Parietal lobe (tissue), 1 donor: ENCODE measurements around the gene SPACA5. TPM values are rescaled to one million over a fixed set of nuclear protein-coding genes. Genes with fewer than 3 reads are reported as not detected.

Experiments
- total RNA-seq: library from RNA; depleted of rRNA; stranded (reverse); fragments of >200 nt; gene quantifications from one replicate; pipeline ENCODE4 v1.2.3, GENCODE V29; 2014

Gene SPACA5
- not detected for total RNA-seq

DNA sequence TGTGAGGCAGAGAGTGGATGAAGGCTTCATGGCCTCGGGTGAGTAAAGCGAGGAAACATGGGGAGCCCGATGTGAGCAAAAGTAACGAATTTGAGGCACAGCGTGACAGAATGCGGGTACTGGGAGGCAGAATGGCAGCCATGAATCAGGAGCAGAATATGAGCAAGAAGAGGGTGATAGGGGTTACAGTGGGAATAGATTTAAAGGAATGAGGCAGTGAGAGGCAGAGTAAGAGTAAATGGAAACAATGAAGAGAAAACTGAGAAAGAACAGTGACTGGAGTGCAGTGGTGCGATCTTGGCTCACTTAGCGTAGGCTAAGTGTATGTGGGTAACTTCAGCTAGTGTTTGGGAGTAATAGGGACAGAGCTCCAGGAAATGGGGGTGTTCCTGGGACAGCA lies at the start of gene SPACA5:
Gene SPACA5 (plus strand): TSS at position 301 of the 400 bp plus-strand sequence. CDS start 815 bp downstream, outside the sequence.

DNA sequence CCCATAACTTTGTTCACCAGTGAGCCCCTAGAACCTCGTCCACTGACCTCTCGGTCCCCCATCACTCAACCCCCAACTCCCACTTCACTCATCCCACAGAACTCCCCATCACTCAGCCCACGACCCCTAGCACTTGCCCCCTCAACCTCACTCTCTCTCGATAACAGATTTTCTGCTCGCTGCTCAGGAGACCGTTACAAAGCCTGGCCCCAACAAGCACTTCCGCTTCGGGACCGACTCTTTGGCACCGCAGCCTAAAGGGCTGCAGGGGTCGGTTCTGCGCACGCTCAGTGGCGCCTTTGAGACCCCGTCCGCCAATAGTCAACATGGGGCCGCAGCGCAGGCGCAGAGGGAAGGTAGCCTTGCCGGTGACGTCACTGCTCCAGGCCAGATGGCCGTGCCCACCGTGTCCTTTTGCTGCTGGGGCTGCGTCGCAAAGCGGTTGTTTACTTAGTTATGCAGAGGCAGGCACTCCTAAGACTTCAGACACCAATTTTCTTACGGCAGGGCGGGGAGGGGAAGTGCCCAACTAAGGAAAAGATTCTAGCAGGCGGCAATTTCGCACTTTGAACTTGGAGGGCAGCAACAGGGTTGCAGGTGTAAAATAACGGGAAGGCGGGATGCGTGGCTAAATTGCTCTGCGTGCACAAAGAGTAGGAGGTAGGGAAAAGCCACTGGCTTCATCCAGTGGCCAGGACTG lies 2.9 kb upstream of the SPACA5 start, which contains the start of gene ZNF182:
Gene ZNF182 (minus strand): TSS at position 232 of the 700 bp plus-strand sequence. CDS start 1,380 bp downstream, outside the sequence.

Other genes starting within 250 kb of the SPACA5 start
- gene ZNF81, start 170.1 kb upstream of the SPACA5 start, total RNA-seq, result 25.0 TPM
- 9.1 TPM for gene ZNF182, start 3.0 kb upstream of the SPACA5 start, total RNA-seq
- 8.8 TPM for gene ZNF630, start 64.7 kb downstream of the SPACA5 start, total RNA-seq
- gene SPACA5B, start 123.6 kb downstream of the SPACA5 start, total RNA-seq, result not detected
- not detected for gene SSX5, start 189.8 kb downstream of the SPACA5 start, total RNA-seq
- not detected for gene SSX1, start 248.4 kb downstream of the SPACA5 start, total RNA-seq